H54 (cell line): Measurements from ENCODE around the gene CLPSL1.

ENCODE experiments used
- DNase-seq: peaks from one replicate; pipeline ENCODE4 v3.0.0; 2011; ENCODE audit warnings: low spot score, mixed read lengths; ENCODE audit not compliant: insufficient read length
- FAIRE-seq: peaks from 3 replicates; lab custom pipeline; 2011; peaks lifted over from hg19 to GRCh38; lab: Jason Lieb, UNC
- POLR2A ChIP-seq: IDR thresholded peaks from 2 replicates; pipeline ENCODE4 v1.6.1; 2011; ENCODE audit warnings: low read depth, mild to moderate bottlenecking, low read length

CLPSL1 gene

DNA sequence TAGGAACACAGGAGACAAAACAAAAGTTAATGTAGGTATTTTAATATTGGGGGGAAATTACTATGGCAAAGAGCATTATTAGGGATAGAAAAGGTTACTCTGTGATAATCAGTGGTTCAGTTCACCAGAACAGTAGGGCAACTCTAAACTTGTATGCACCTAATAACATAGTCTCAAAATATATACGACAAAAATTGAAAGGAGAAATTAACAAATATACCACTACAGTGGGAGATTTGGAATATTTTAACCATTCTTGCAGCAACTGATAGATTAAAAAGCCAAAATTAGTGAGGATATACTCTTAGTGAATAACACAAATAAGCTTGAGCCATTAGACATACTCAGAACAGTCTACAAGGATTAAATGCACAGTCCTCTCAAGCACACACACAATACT, 32.9 kb upstream of the CLPSL1 start:
- no peak for DNase-seq
- no peak for FAIRE-seq
- TF ChIP-seq POLR2A = no peak

- no peak for FAIRE-seq
- TF ChIP-seq POLR2A = no peak
- DNase-seq = no peak
These were observed 30.3 kb upstream of the CLPSL1 start for GRCh38 chr6:35750557-35750956.

GRCh38 chr6:35751594-35751993, 29.2 kb upstream of the CLPSL1 start:
- DNase-seq (no peak), FAIRE-seq (no peak)
- TF ChIP-seq POLR2A = no peak

DNA sequence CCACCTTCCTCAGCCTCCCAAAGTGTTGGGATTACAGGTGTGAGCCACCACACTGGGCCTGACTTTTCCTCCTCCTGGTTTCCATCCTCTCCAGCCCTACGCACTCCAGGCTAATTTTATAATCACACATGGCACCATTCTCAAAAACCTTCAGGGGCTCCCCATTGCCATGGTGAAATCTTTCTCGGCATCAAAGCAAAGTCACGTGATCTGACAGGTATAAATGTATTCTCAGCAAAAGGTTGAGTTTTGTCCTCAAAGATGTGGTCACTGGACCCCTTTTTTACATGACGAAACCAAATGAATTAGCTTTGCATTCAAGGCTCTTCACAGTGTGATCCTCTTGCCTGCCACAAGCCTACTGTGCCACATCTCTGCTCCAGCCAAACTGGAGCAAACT, 28.5 kb upstream of the CLPSL1 start:
- DNase-seq (no peak), FAIRE-seq (no peak)
- TF ChIP-seq POLR2A = no peak

DNA sequence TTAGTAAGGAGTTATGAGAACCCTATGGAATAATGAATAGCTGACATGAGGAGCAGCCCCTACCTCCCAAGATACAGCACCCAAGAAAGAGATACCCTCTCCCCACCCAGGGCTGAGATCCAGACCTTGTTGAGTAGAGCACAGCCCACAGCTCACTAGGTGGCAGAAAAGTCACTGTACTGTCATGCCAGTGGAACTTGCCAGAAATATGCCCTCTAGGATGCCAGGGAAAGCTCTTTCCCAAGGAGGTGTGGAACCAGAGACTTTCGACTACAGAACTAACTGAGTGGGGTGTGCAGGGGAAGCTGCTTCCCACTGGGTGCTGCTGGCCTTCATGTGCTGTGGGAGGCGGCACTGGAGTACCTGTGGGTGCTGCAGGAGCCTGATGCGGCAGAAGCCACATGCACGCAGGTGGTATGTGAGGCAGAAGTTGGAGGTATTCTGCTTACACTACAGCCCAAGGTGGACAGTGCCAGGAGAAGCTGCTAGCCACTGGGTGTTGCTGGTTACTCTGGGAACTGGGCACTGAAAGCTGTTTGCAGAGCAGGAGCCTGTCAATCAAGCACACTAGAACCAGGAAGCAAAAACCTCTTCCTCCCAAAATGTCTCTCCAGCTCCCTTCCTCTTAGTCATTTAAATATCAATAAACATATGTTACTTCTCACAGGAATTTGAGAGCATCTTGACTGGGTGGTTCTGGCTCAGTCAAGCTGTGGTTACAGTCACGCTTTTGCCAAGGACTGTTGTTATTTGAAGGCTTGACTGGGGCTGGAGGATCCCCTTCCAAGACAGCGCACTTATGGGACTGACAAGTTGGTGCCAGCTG, 26.2 kb upstream of the CLPSL1 start:
- DNase-seq (no peak), FAIRE-seq (no peak)
- TF ChIP-seq POLR2A = no peak

GRCh38 chr6:35755278-35755924, 25.4 kb upstream of the CLPSL1 start:
- TF ChIP-seq POLR2A = no peak
- FAIRE-seq = no peak
- no peak for DNase-seq

DNA sequence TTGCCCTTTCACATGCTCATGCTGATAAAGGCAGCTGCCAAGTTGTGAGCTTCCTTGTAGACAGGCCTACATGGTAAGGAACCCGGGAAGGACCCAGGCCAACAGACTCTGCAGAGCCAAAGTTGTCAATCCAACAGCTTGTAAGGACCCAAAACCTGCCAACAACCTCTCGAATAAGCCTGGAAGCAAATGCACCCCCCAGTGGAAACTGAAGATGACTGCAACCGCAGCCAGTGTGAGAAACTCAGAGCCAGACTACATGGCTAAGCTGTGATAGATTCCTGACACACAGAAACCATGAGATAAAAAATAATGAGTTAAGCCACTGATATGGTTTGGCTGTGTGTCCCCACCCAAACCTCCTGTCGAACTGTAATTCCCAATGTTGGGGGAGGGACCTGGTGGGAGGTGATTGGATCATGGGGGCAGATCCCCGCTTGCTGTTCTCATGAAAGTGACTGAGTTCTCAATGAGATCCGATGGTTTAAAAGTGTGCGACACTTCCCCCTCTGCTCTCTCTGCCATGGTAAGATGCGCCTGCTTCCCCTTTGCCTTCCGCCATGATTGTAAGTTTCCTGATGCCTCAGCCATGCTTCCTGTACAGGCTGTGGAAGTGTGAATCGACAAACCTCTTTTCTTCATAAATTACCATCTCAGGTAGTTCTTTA, 23.2 kb upstream of the CLPSL1 start:
- no peak for FAIRE-seq
- no peak for TF ChIP-seq POLR2A
- no peak for DNase-seq

DNA sequence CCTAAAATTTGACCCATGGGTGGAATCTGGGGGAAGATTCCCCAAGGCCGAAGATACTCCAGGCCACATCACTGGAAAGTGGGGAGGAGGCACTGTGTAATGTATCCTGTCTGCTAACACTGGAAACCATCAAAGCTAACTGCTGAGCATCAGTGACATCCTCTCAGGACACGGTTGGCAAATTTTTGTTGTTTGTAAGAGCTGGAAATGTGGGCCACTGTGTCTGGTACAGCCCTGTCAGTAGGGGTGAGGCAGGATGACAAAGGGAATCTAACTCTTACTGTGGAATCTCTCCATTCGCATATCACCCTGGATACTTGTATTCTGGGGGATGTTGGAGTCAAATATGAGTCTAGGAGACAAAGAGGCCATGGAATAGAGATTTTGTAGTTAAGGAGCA, 21.4 kb upstream of the CLPSL1 start:
- FAIRE-seq (no peak), DNase-seq (no peak)
- TF ChIP-seq POLR2A = no peak

DNA sequence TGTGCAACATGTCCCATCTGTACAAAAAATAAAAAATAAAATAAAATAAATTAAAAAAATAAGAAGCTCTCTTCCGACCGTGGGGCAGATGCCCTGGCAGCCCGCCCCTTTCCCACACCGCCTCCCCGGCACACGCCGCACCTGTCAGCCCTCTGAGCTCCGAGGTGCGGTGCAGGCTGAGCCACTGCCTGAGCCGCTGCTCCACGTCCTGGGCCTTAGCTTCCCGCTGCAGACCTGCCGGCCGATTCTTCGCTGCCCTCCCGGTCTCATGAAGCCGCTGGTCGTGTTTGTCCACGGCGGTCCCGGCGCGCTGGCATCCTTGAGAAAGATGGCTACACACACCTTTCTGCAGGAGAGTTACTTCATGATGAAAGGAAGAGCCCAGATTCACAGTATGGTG, 15.1 kb upstream of the CLPSL1 start:
- no peak for TF ChIP-seq POLR2A
- DNase-seq = no peak
- no peak for FAIRE-seq

DNA sequence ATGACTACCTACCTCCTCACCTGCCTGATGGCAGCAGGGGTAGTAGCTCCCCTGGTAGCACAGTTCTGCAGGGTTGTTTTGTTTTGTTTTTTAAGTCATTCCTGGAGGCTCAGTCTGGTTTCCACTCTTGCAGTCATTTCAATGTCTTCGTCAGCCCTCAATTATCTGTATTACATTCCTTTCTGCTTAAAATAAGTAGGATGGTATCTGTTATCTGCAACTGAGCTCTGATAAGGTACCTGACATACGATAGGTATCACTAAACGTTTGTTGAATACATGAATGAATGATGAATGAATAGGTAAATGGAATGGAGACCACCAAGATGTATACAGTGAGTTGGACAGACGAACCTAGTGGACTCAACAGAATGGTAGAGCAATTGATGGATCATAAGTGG, 11.6 kb upstream of the CLPSL1 start:
- DNase-seq (no peak), FAIRE-seq (no peak)
- TF ChIP-seq POLR2A = no peak

- no peak for DNase-seq
- TF ChIP-seq POLR2A = no peak
- no peak for FAIRE-seq
These were observed 9.5 kb upstream of the CLPSL1 start for GRCh38 chr6:35771343-35771627.

- TF ChIP-seq POLR2A = no peak
- DNase-seq = no peak
- no peak for FAIRE-seq
These were observed 6.6 kb upstream of the CLPSL1 start for GRCh38 chr6:35774116-35774794.

GRCh38 chr6:35775031-35775430, 5.8 kb upstream of the CLPSL1 start:
- DNase-seq (no peak), FAIRE-seq (no peak)
- TF ChIP-seq POLR2A = no peak

DNA sequence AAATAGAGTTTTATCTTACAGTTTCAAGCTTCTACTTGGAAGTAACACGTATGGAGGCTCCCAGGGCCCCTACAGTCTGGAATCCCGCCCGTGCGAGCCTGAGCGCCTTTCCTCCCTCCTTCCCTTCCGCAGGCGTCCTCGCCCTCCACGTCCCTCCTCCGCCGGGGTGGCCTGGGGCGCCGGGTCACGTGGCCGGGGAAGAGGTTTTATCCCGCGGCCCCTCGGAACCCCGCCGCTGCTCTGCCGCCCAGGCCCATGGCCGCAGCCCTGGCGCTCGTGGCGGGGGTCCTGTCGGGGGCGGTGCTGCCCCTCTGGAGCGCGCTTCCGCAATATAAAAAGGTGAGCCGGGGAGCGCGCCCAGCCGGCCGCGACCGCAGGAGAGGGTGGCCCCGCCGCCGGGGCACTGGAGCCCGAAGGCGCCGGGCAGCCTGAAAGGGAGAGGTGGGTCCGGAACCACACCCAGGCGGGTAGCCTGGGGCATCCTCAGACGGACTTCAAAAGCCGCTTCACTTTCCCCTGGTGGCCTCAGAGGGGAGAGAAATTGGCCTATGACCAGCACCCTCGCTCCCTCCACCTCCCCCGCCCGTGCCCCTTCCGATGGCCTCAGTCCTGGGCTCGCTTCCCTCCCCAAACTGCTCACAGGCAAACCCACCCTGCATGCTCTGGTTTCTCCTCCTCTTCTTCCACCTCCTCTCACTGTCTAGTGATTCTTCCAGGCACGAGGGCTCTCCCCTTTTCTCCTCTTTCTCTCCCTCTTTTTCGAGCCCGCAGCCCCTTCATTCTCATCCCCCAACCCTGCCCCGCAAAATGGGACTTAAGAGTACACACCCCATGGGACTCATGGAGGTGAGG, 4.2 kb upstream of the CLPSL1 start, which contains the start of gene CLPSL2:
Gene CLPSL2, plus strand, starts transcription at position 235 of the 852 bp plus-strand sequence. Its CDS starts 21 bp downstream, at position 256.
- TF ChIP-seq POLR2A = no peak
- DNase-seq (no peak), FAIRE-seq (no peak)
